Astrocyte (in vitro differentiated cells and primary cell): ENCODE results near the gene GM2A. TPM values are rescaled to one million over a fixed set of nuclear protein-coding genes. Genes with fewer than 3 reads are reported as not detected.
"Not testable (repeated sequence)": the region's sequence is repeated elsewhere in the genome, so short reads cannot be mapped to it uniquely, and the experiment has no call there.

Experiments used
- DNase-seq: peaks from one replicate; pipeline ENCODE4 v3.0.0-alpha.2; 2010; ENCODE audit warnings: low read depth
- FAIRE-seq: peaks from 2 replicates; lab custom pipeline; 2011; peaks lifted over from hg19 to GRCh38; lab: Jason Lieb, UNC
- H2AFZ ChIP-seq: 2 replicates; pipeline ENCODE4 v1.6.0; 2012; ENCODE audit warnings: low read depth, low read length, inconsistent platforms
- H3K27ac ChIP-seq: 2 replicates; pipeline ENCODE4 v1.5.1; 2011; ENCODE audit warnings: low read depth, low read length, inconsistent platforms
- H3K27me3 ChIP-seq: 2 replicates; pipeline ENCODE4 v1.6.0; 2011; ENCODE audit warnings: low read length, inconsistent platforms; ENCODE audit not compliant: insufficient read depth
- H3K36me3 ChIP-seq: 2 replicates; pipeline ENCODE4 v1.5.1; 2011; ENCODE audit warnings: low read length, inconsistent platforms; ENCODE audit not compliant: insufficient read depth
- H3K4me1 ChIP-seq: 2 replicates; pipeline ENCODE4 v1.5.1; 2011; ENCODE audit warnings: low read length, inconsistent platforms; ENCODE audit not compliant: insufficient read depth
- H3K4me2 ChIP-seq: 2 replicates; pipeline ENCODE4 v1.6.0; 2012; ENCODE audit warnings: low read length, inconsistent platforms
- H3K4me3 ChIP-seq: 2 replicates; pipeline ENCODE4 v1.5.1; 2011; ENCODE audit warnings: low read depth, mild to moderate bottlenecking, low read length, inconsistent platforms; ENCODE audit not compliant: insufficient read depth
- H3K79me2 ChIP-seq: 2 replicates; pipeline ENCODE4 v1.6.0; 2012; ENCODE audit warnings: mild to moderate bottlenecking, low read length, inconsistent platforms; ENCODE audit not compliant: insufficient read depth
- H3K9ac ChIP-seq: 2 replicates; pipeline ENCODE4 v1.6.0; 2012; ENCODE audit warnings: mild to moderate bottlenecking, low read length, inconsistent platforms
- H3K9me3 ChIP-seq: 2 replicates; pipeline ENCODE4 v1.5.1; 2012; ENCODE audit warnings: low read depth, mild to moderate bottlenecking, low read length, inconsistent platforms; ENCODE audit not compliant: insufficient read depth
- H4K20me1 ChIP-seq: 2 replicates; pipeline ENCODE4 v1.6.0; 2012; ENCODE audit warnings: low read length, inconsistent platforms; ENCODE audit not compliant: insufficient read depth
- H3K27ac Mint-ChIP-seq: one replicate; pipeline ENCODE4 v1.8.0; 2021; ENCODE audit warnings: mild to moderate bottlenecking, mixed read lengths; ENCODE audit not compliant: unreplicated experiment
- H3K27me3 Mint-ChIP-seq: one replicate; pipeline ENCODE4 v1.8.0; 2021; ENCODE audit warnings: low read depth, mixed read lengths; ENCODE audit not compliant: unreplicated experiment
- H3K36me3 Mint-ChIP-seq: one replicate; pipeline ENCODE4 v1.8.0; 2021; ENCODE audit warnings: low read depth, mixed read lengths; ENCODE audit not compliant: unreplicated experiment
- H3K4me1 Mint-ChIP-seq: one replicate; pipeline ENCODE4 v1.8.0; 2021; ENCODE audit warnings: low read depth, mixed read lengths; ENCODE audit not compliant: unreplicated experiment
- H3K4me3 Mint-ChIP-seq: one replicate; pipeline ENCODE4 v1.8.0; 2021; ENCODE audit warnings: mild to moderate bottlenecking, moderate library complexity, mixed read lengths; ENCODE audit not compliant: unreplicated experiment
- H3K9me3 Mint-ChIP-seq: one replicate; pipeline ENCODE4 v1.8.0; 2021; ENCODE audit warnings: mild to moderate bottlenecking, mixed read lengths; ENCODE audit not compliant: unreplicated experiment
- CTCF ChIP-seq: IDR thresholded peaks from 2 replicates; pipeline ENCODE4 v1.5.1; 2011; ENCODE audit warnings: low read depth, mild to moderate bottlenecking, inconsistent platforms, low read length, moderate library complexity; ENCODE audit not compliant: insufficient read depth
- EZH2 ChIP-seq: IDR thresholded peaks from 2 replicates; pipeline ENCODE4 v1.6.1; 2012; ENCODE audit warnings: mild to moderate bottlenecking, low read length, inconsistent platforms; ENCODE audit not compliant: insufficient read depth
- total RNA-seq: library from RNA; stranded (reverse); gene quantifications from 2 replicates; pipeline ENCODE4 v1.2.1, GENCODE V29; 2021

GM2A gene
- total RNA-seq, 1 donor from 2014 or later: 23.4 TPM

GRCh38 chr5:151237685-151238084 lies 15.3 kb upstream of the GM2A start:
- H3K4me1 Mint-ChIP-seq: no peaks in the 10 kb centered on the region
- no peak for DNase-seq
- no peak for TF ChIP-seq EZH2
- no peak for TF ChIP-seq CTCF
- FAIRE-seq: no peak
- Histone ChIP-seq H4K20me1 (no peaks in the 10 kb centered on the region), H3K4me2 (no peak overlapping the region), H3K4me1 (no peaks in the 10 kb centered on the region), H3K36me3 (no peaks in the 10 kb centered on the region), H3K27me3 (peaks cover 6% of the 10 kb centered on the region), H3K9me3 (no peaks in the 10 kb centered on the region), H3K27ac (no peak overlapping the region), H2AFZ (no peak overlapping the region), H3K9ac (no peak overlapping the region), H3K79me2 (no peaks in the 10 kb centered on the region), H3K4me3 (no peak overlapping the region)
- H3K4me3 Mint-ChIP-seq: no peak overlapping the region
- peaks cover 20% of the 10 kb centered on the region for H3K27me3 Mint-ChIP-seq
- no peaks in the 10 kb centered on the region for H3K36me3 Mint-ChIP-seq
- H3K27ac Mint-ChIP-seq: no peak overlapping the region
- H3K9me3 Mint-ChIP-seq: no peaks in the 10 kb centered on the region

- Histone ChIP-seq H3K4me1 (no peaks in the 10 kb centered on the region), H4K20me1 (no peaks in the 10 kb centered on the region), H3K4me3 (no peak overlapping the region), H3K9me3 (no peaks in the 10 kb centered on the region), H2AFZ (no peak overlapping the region), H3K9ac (no peak overlapping the region), H3K36me3 (no peaks in the 10 kb centered on the region), H3K4me2 (no peak overlapping the region), H3K79me2 (no peaks in the 10 kb centered on the region), H3K27ac (no peak overlapping the region), H3K27me3 (peaks cover 6% of the 10 kb centered on the region)
- no peak for TF ChIP-seq EZH2
- TF ChIP-seq CTCF: no peak
- Mint-ChIP-seq H3K27ac (no peak overlapping the region), H3K4me3 (no peak overlapping the region), H3K4me1 (no peaks in the 10 kb centered on the region), H3K27me3 (peaks cover 17% of the 10 kb centered on the region), H3K9me3 (no peaks in the 10 kb centered on the region), H3K36me3 (no peaks in the 10 kb centered on the region)
- FAIRE-seq (no peak), DNase-seq (no peak)
These were observed 14.7 kb upstream of the GM2A start for GRCh38 chr5:151238303-151238741.

- no peak overlapping the region for H3K9ac ChIP-seq
- Mint-ChIP-seq H3K27ac (no peak overlapping the region), H3K4me3 (no peak overlapping the region), H3K27me3 (peaks cover 16% of the 10 kb centered on the region), H3K4me1 (no peaks in the 10 kb centered on the region), H3K9me3 (no peaks in the 10 kb centered on the region), H3K36me3 (no peaks in the 10 kb centered on the region)
- no peak overlapping the region for H3K4me3 ChIP-seq
- TF ChIP-seq CTCF (peak; percentile 82), EZH2 (no peak)
- H4K20me1 ChIP-seq: no peaks in the 10 kb centered on the region
- DNase-seq (no peak), FAIRE-seq (no peak)
- no peaks in the 10 kb centered on the region for H3K79me2 ChIP-seq
- H3K27me3 ChIP-seq: peaks cover 6% of the 10 kb centered on the region
- H3K9me3 ChIP-seq: no peaks in the 10 kb centered on the region
- H3K36me3 ChIP-seq: no peaks in the 10 kb centered on the region
- H3K4me1 ChIP-seq: no peaks in the 10 kb centered on the region
- H2AFZ ChIP-seq: no peak overlapping the region
- no peak overlapping the region for H3K4me2 ChIP-seq
- no peak overlapping the region for H3K27ac ChIP-seq
These were observed 13.6 kb upstream of the GM2A start for GRCh38 chr5:151239237-151239861.

GRCh38 chr5:151240268-151240835 lies 12.6 kb upstream of the GM2A start:
- not testable (repeated sequence) for H3K36me3 ChIP-seq, H3K27ac Mint-ChIP-seq, H3K9ac ChIP-seq, FAIRE-seq, H3K9me3 Mint-ChIP-seq, H3K4me1 ChIP-seq, H3K4me3 ChIP-seq, H3K36me3 Mint-ChIP-seq, H3K9me3 ChIP-seq, H3K4me2 ChIP-seq, H3K4me1 Mint-ChIP-seq, DNase-seq, H4K20me1 ChIP-seq, H3K27ac ChIP-seq, H3K27me3 ChIP-seq, H3K4me3 Mint-ChIP-seq, H2AFZ ChIP-seq, H3K79me2 ChIP-seq
- H3K27me3 Mint-ChIP-seq: peaks cover 13% of the 10 kb centered on the region
